Measurements from ENCODE around the gene LIMD2. TPM values are rescaled to one million over a fixed set of nuclear protein-coding genes. Genes with fewer than 3 reads are reported as not detected.

Gene LIMD2
- total and polyA plus RNA-seq, 2 of the 8 experiments (the other 6 are each of a cell fraction or from before 2014, with no cell fraction given) = 72.0 to 77.2 TPM

DNA sequence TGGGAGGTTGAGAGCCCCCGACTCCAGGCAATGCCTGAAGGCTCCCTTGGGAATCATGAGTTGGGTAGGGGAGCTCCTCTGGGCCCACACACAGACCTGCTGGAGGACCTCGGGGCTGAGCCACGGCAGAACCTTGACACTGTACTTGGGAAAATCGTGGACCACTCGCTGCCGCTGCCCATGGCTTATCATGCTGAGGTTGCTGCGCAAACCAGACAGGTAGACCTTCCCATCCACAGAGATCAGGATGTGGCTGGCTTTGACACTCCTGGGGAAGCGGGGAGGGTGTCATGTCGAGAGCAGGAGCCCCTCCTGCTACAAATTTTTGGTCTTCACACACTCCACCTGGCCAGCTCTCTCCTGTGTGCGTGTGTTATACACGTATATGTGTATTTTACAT lies 7.2 kb upstream of the LIMD2 start (continued):
- TF ChIP-seq, protein P1, sequence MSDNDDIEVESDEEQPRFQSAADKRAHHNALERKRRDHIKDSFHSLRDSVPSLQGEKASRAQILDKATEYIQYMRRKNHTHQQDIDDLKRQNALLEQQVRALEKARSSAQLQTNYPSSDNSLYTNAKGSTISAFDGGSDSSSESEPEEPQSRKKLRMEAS (IDR thresholded peaks at IDR 0.05) = no peak
- TF ChIP-seq SIX5 (IDR thresholded peaks at IDR 0.05; ENCODE audit: low read depth, low read length) = no peak
